PC-3 (cell line): Measurements from ENCODE around the gene ASCL5.

Experiments
- EZH2phosphoT487 ChIP-seq: fragments of 300-600 bp; sonication (generic); IDR thresholded peaks from 2 replicates; pipeline ENCODE4 v1.6.1; 2018; ENCODE audit warnings: mild to moderate bottlenecking, antibody characterized with exemption, low read length, borderline replicate concordance
- TF ChIP-seq, protein P1 (sequence below): fragments of 300-600 bp; sonication (generic); conservative IDR thresholded peaks from 2 replicates; pipeline ENCODE4 v1.5.1; 2017; ENCODE audit warnings: antibody characterized with exemption, low read depth, mild to moderate bottlenecking, low read length

DNA sequence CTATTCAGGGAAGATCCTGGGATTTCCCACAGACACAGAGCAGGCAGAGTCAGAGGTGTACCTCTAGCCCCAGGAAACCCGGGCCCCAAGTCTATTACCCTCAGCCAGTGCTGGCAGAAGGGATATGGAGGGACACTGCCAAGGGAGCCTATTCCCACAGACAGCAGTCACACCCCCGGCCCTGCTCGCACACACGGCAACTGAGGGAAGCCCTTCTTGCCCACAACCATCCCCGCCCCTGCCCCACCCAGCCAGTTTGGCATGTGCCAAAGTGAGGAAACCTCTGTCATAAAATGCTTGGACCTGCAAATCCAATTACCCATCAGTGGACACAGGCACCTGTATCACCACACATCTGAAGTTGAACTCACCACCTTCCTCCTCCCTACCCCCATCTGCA is 21.3 kb downstream of the ASCL5 start:
- no peak for TF ChIP-seq EZH2phosphoT487
- TF ChIP-seq, protein P1, sequence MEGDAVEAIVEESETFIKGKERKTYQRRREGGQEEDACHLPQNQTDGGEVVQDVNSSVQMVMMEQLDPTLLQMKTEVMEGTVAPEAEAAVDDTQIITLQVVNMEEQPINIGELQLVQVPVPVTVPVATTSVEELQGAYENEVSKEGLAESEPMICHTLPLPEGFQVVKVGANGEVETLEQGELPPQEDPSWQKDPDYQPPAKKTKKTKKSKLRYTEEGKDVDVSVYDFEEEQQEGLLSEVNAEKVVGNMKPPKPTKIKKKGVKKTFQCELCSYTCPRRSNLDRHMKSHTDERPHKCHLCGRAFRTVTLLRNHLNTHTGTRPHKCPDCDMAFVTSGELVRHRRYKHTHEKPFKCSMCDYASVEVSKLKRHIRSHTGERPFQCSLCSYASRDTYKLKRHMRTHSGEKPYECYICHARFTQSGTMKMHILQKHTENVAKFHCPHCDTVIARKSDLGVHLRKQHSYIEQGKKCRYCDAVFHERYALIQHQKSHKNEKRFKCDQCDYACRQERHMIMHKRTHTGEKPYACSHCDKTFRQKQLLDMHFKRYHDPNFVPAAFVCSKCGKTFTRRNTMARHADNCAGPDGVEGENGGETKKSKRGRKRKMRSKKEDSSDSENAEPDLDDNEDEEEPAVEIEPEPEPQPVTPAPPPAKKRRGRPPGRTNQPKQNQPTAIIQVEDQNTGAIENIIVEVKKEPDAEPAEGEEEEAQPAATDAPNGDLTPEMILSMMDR: no peak
